Neural cell (in vitro differentiated cells): Measurements from ENCODE around the gene USP3. TPM values are rescaled to one million over a fixed set of nuclear protein-coding genes. Genes with fewer than 3 reads are reported as not detected.

Source experiments
- polyA plus RNA-seq: library from polyadenylated mRNA; depleted of rRNA; stranded (reverse); fragments of >200 nt; gene quantifications from 2 replicates; pipeline ENCODE4 v1.2.3, GENCODE V29; 2014

USP3 gene
- polyA plus RNA-seq, 1 donor from 2014 or later: 68.0 TPM

Other genes with a start within 250 kb of the USP3 start
- 13.2 and 14.6 TPM in 2 replicates for gene APH1B, start 227.0 kb upstream of the USP3 start, polyA plus RNA-seq
- gene CA12, start 122.7 kb upstream of the USP3 start, polyA plus RNA-seq: 0.11 and 0.62 TPM in 2 replicates
- gene FBXL22, start 92.8 kb downstream of the USP3 start, polyA plus RNA-seq: 0.28 and 0.41 TPM in 2 replicates